Nephron (organoid): ENCODE results near the gene LOC101059915.

Experiments used
- H3K27ac Mint-ChIP-seq, 3 experiments: 2 replicates each; pipeline ENCODE4 v1.8.0; 2020; ENCODE audit warnings: mixed read lengths in 3 of 3, mild to moderate bottlenecking in 2 of 3, moderate library complexity in 1 of 3
- H3K27me3 Mint-ChIP-seq: 2 replicates; pipeline ENCODE4 v1.8.0; 2021; ENCODE audit warnings: low read depth, mild to moderate bottlenecking, moderate library complexity, mixed read lengths
- H3K36me3 Mint-ChIP-seq: 2 replicates; pipeline ENCODE4 v1.8.0; 2020; ENCODE audit warnings: low read depth, mixed read lengths
- H3K4me1 Mint-ChIP-seq: 2 replicates; pipeline ENCODE4 v1.8.0; 2020; ENCODE audit warnings: mixed read lengths
- H3K4me3 Mint-ChIP-seq, 3 experiments: 2 replicates each; pipeline ENCODE4 v1.8.0; 2020; ENCODE audit warnings: mild to moderate bottlenecking in 3 of 3, mixed read lengths in 3 of 3, moderate library complexity in 2 of 3
- H3K9me3 Mint-ChIP-seq: 2 replicates; pipeline ENCODE4 v1.8.0; 2020; ENCODE audit warnings: mixed read lengths
- TF ChIP-seq, protein P1 (sequence below), 3 experiments: fragments of 200-600 bp; sonication (generic); IDR thresholded peaks; one replicate each; pipeline ENCODE4 v1.5.0; 2021; ENCODE audit warnings: antibody characterized with exemption in 3 of 3; ENCODE audit not compliant: unreplicated experiment in 3 of 3

LOC101059915 gene

DNA sequence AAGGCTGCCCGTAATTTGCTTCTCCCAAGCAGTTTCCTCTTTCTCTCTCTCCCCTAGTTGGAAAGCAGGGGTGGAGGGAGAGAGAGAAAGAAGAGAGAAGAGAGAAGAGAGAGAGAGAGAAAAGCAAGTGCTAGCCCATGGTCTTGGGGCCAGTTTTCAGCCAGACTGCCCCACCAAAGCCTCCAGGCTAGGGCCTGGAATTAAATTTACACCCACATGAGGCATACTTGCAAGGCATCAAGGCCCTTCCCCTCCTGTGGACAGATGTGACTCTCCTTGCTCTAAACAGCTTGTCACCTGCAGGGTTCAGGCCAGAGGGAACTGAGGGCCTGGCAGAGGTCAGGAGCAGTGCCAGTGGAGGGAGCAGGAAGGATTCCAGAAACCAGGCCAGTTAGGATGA is 47.4 kb upstream of the LOC101059915 start:
- Mint-ChIP-seq H3K27me3 (no peaks in the 10 kb centered on the region), H3K4me3 (no peak overlapping the region), H3K9me3 (peaks cover 16% of the 10 kb centered on the region), H3K27ac (no peak overlapping the region), H3K4me1 (peaks cover 18% of the 10 kb centered on the region), H3K36me3 (peaks cover 9% of the 10 kb centered on the region)
- TF ChIP-seq, protein P1, sequence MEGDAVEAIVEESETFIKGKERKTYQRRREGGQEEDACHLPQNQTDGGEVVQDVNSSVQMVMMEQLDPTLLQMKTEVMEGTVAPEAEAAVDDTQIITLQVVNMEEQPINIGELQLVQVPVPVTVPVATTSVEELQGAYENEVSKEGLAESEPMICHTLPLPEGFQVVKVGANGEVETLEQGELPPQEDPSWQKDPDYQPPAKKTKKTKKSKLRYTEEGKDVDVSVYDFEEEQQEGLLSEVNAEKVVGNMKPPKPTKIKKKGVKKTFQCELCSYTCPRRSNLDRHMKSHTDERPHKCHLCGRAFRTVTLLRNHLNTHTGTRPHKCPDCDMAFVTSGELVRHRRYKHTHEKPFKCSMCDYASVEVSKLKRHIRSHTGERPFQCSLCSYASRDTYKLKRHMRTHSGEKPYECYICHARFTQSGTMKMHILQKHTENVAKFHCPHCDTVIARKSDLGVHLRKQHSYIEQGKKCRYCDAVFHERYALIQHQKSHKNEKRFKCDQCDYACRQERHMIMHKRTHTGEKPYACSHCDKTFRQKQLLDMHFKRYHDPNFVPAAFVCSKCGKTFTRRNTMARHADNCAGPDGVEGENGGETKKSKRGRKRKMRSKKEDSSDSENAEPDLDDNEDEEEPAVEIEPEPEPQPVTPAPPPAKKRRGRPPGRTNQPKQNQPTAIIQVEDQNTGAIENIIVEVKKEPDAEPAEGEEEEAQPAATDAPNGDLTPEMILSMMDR (IDR thresholded peaks at IDR 0.05; ENCODE audit: unreplicated experiment in 3 of 3): no peak

DNA sequence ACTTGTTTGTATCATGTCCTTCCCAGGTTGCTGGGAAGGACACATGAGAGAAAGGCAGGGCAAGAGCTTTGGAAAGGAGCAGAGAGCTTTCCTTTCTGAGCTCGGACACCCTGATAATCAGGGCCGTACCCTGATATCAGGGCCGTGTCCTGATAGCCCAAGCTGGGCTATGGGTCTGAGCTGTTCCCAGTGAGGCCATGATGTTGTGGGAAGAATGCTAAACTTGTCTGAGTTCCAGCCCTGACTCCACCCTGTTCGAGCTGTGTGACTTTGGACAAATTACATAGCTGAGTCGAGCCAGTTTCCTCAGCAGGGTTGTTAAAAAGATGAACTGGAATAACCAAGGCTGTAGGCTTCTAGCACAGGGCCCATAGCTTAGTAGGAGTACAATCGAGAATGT is 45.7 kb upstream of the LOC101059915 start:
- Mint-ChIP-seq H3K36me3 (peaks cover 3% of the 10 kb centered on the region), H3K4me3 (no peak overlapping the region), H3K9me3 (peaks cover 7% of the 10 kb centered on the region), H3K27ac (peak overlapping the region; percentile 24 to 95 (median 66)), H3K4me1 (peaks cover 18% of the 10 kb centered on the region), H3K27me3 (no peaks in the 10 kb centered on the region)
- TF ChIP-seq, protein P1 (IDR thresholded peaks at IDR 0.05; ENCODE audit: unreplicated experiment in 3 of 3): no peak

DNA sequence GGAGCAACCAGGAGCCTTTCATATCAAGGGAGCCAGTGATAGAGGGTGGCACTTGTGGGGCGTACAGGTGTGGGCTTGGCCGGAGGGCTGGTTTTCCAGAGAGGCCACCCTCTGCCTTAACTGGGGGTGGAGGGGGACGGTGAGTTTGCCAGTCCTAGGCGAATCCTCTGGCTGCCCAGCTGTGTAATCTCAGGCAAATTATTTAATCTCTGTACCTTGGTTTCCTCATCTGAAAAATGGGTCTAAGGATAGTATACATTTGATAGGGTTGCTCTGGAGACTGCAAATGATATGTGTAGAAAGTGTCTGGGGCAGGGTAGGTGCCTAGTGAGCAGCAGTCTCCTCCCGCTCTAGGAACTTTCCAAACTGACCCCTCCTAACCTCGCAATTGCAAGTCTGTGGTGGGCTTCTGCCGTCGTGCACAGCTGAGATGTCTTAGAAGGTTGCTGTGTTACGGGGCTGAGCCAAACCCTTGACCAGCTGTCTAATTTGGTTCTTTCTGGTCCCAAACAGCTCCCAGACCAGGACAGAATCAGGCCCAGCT is 45.2 kb upstream of the LOC101059915 start:
- Mint-ChIP-seq H3K9me3 (peaks cover 7% of the 10 kb centered on the region), H3K4me1 (peaks cover 18% of the 10 kb centered on the region), H3K36me3 (peaks cover 3% of the 10 kb centered on the region), H3K27me3 (no peaks in the 10 kb centered on the region), H3K27ac (peak overlapping the region in 2 of 3 experiments; percentile 24 to 95), H3K4me3 (no peak overlapping the region)
- TF ChIP-seq, protein P1 (IDR thresholded peaks at IDR 0.05; ENCODE audit: unreplicated experiment in 3 of 3): no peak

DNA sequence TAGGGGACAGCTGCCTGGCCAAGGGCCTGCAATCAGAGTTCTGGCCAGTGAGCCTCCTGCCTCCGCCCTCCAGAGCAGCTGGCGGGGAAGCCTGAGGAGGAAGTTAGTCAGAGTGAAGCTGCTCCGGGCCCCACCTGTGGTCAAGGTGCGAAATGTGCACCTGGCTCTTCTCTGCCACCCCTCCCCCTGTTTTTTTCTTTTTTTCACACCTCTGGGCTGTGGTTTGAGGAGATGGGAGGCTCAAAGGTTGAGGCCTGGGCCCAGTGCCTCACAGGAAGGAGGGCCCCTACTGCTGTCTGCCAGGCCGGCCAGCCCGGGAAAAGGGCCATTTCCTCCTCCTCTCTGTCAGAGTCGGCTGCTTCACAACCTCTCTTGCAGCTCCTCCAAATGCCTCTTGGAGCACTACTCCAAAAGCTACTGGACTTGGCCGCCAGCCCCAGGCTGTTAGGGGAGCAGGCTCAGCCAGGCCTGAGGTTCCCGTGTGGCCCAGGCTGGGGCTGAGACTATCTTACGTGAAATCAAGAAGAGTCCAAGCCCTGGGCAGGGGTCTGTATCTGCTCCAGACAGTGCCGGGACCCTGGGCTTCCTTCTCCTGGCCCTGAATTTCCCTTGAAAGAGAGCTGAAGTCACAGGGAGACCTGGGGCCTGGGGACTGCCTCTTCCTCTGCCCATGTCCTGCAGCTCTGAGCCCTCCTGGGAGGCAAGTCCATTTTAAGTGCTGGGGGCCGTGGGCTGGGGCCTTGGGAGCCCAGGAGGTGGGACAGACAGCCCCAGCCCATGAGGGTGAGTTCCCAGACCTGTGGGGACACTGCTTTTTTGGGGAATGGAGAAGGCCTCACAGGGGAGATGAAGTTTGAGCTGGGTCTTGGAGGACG is 44.5 kb upstream of the LOC101059915 start:
- H3K9me3 Mint-ChIP-seq: peaks cover 5% of the 10 kb centered on the region
- no peak overlapping the region for H3K4me3 Mint-ChIP-seq
- peaks cover 3% of the 10 kb centered on the region for H3K36me3 Mint-ChIP-seq
- peak overlapping the region; percentile 90 to 95 (median 92) for H3K27ac Mint-ChIP-seq
- H3K27me3 Mint-ChIP-seq: no peaks in the 10 kb centered on the region
- TF ChIP-seq, protein P1 (IDR thresholded peaks at IDR 0.05; ENCODE audit: unreplicated experiment in 3 of 3): peak in 2 of 3 experiments; percentile 29 to 30
- peaks cover 18% of the 10 kb centered on the region for H3K4me1 Mint-ChIP-seq

DNA sequence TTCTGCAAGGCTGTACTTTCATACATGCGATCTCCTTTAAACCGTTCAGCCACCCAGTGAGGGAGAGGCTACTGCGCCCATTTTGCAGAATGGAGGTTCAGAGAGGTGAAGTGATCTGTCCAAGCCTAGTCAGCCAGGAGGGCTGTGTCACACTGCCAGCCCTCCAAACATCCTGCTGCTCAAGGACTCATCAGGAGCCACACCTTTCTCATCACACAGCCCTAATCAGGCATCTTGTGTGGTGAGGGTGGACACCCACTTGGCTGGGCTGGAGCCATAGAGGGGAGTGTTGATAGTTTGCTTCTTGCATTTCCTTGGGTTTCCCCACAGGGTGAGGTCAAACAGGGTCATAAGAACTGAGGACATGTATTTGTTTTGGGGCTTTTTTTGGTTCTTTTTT is 43.6 kb upstream of the LOC101059915 start:
- no peak overlapping the region for H3K4me3 Mint-ChIP-seq
- TF ChIP-seq, protein P1 (IDR thresholded peaks at IDR 0.05; ENCODE audit: unreplicated experiment in 3 of 3): no peak
- H3K36me3 Mint-ChIP-seq: peaks cover 3% of the 10 kb centered on the region
- H3K4me1 Mint-ChIP-seq: peaks cover 18% of the 10 kb centered on the region
- no peaks in the 10 kb centered on the region for H3K27me3 Mint-ChIP-seq
- peak overlapping the region in 1 of 3 experiments; percentile 95 for H3K27ac Mint-ChIP-seq
- H3K9me3 Mint-ChIP-seq: peaks cover 5% of the 10 kb centered on the region
